ENCODE data around the gene TRDMT1.

Gene TRDMT1

GRCh38 chr10:17166699-17167098 lies 34.8 kb downstream of the TRDMT1 start:
- no peaks in the 10 kb centered on the region for H3K27me3 ChIP-seq (ENCODE audit: low read depth)
- H3K36me3 ChIP-seq (replicated peaks) = no peaks in the 10 kb centered on the region
- no peak for DNase-seq (ENCODE audit: low spot score in 2 of 2)
- no peaks in the 10 kb centered on the region for H3K9me3 ChIP-seq
- no peaks in the 10 kb centered on the region for H3K4me1 ChIP-seq
- in situ Hi-C loops (cut with MboI; ENCODE audit: low sequenced_read_pairs) = no loop called here
- H3K4me3 ChIP-seq = no peak overlapping the region

GRCh38 chr10:17162828-17163227 lies 38.6 kb downstream of the TRDMT1 start:
- no peaks in the 10 kb centered on the region for H3K4me1 ChIP-seq
- no peak for DNase-seq (ENCODE audit: low spot score in 2 of 2)
- in situ Hi-C loops (cut with MboI; ENCODE audit: low sequenced_read_pairs) = no loop called here

GRCh38 chr10:17161775-17162174 lies 39.7 kb downstream of the TRDMT1 start:
- Histone ChIP-seq H3K4me1 (no peaks in the 10 kb centered on the region; the same call in 1 of the 2 replicates), H3K36me3 (replicated peaks) (no peaks in the 10 kb centered on the region), H3K4me3 (no peak overlapping the region), H3K9me3 (no peaks in the 10 kb centered on the region), H3K27me3 (ENCODE audit: low read depth) (no peaks in the 10 kb centered on the region)
- in situ Hi-C loops (cut with MboI; ENCODE audit: low sequenced_read_pairs) = no loop called here
- DNase-seq (ENCODE audit: low spot score in 2 of 2) = no peak

More at GRCh38 chr10:17162828-17163227, 38.6 kb downstream of the TRDMT1 start:
- H3K36me3 ChIP-seq (replicated peaks) = no peaks in the 10 kb centered on the region
- H3K9me3 ChIP-seq = no peaks in the 10 kb centered on the region
- H3K4me3 ChIP-seq = no peak overlapping the region
- no peaks in the 10 kb centered on the region for H3K27me3 ChIP-seq (ENCODE audit: low read depth)

GRCh38 chr10:17157024-17157423 lies 44.4 kb downstream of the TRDMT1 start:
- peaks cover 10% of the 10 kb centered on the region; the same call in 1 of the 2 replicates for H3K4me1 ChIP-seq
- H3K9me3 ChIP-seq = no peaks in the 10 kb centered on the region
- in situ Hi-C loops (cut with MboI; ENCODE audit: low sequenced_read_pairs) = no loop called here
- no peaks in the 10 kb centered on the region for H3K27me3 ChIP-seq (ENCODE audit: low read depth)
- H3K4me3 ChIP-seq = no peak overlapping the region
- DNase-seq (ENCODE audit: low spot score in 2 of 2) = no peak
- H3K36me3 ChIP-seq (replicated peaks) = no peaks in the 10 kb centered on the region

GRCh38 chr10:17155826-17156225 lies 45.6 kb downstream of the TRDMT1 start:
- H3K4me1 ChIP-seq = peaks cover 10% of the 10 kb centered on the region; the same call in 1 of the 2 replicates
- H3K36me3 ChIP-seq (replicated peaks) = no peaks in the 10 kb centered on the region
- no peaks in the 10 kb centered on the region for H3K9me3 ChIP-seq
- H3K27me3 ChIP-seq (ENCODE audit: low read depth) = no peaks in the 10 kb centered on the region
- DNase-seq (ENCODE audit: low spot score in 2 of 2) = peak in 1 of 2 experiments; percentile 56
- H3K4me3 ChIP-seq = no peak overlapping the region
- in situ Hi-C loops (cut with MboI; ENCODE audit: low sequenced_read_pairs) = no loop called here

- no peaks in the 10 kb centered on the region for H3K27me3 ChIP-seq (ENCODE audit: low read depth)
- H3K4me1 ChIP-seq = peaks cover 10% of the 10 kb centered on the region; the same call in 1 of the 2 replicates
- H3K4me3 ChIP-seq = no peak overlapping the region
- no peak for DNase-seq (ENCODE audit: low spot score in 2 of 2)
- no peaks in the 10 kb centered on the region for H3K36me3 ChIP-seq (replicated peaks)
- no peaks in the 10 kb centered on the region for H3K9me3 ChIP-seq
- in situ Hi-C loops (cut with MboI; ENCODE audit: low sequenced_read_pairs) = no loop called here
These were observed 47.4 kb downstream of the TRDMT1 start for GRCh38 chr10:17154116-17154515.

GRCh38 chr10:17153321-17153720 lies 48.2 kb downstream of the TRDMT1 start:
- no peak overlapping the region for H3K4me3 ChIP-seq
- no peaks in the 10 kb centered on the region for H3K27me3 ChIP-seq (ENCODE audit: low read depth)
- H3K9me3 ChIP-seq = no peaks in the 10 kb centered on the region
- H3K36me3 ChIP-seq (replicated peaks) = no peaks in the 10 kb centered on the region
- in situ Hi-C loops (cut with MboI; ENCODE audit: low sequenced_read_pairs) = no loop called here
- peaks cover 10% of the 10 kb centered on the region; the same call in 1 of the 2 replicates for H3K4me1 ChIP-seq
- DNase-seq (ENCODE audit: low spot score in 2 of 2) = no peak

- in situ Hi-C loops (cut with MboI; ENCODE audit: low sequenced_read_pairs) = no loop called here
- Histone ChIP-seq H3K4me1 (peaks cover 10% of the 10 kb centered on the region; the same call in 1 of the 2 replicates), H3K4me3 (no peak overlapping the region), H3K9me3 (no peaks in the 10 kb centered on the region), H3K27me3 (ENCODE audit: low read depth) (no peaks in the 10 kb centered on the region), H3K36me3 (replicated peaks) (no peaks in the 10 kb centered on the region)
- DNase-seq (ENCODE audit: low spot score in 2 of 2) = no peak
These were observed 49.8 kb downstream of the TRDMT1 start for GRCh38 chr10:17151716-17152115.

- Histone ChIP-seq H3K9me3 (no peaks in the 10 kb centered on the region), H3K4me3 (no peak overlapping the region), H3K27me3 (ENCODE audit: low read depth) (no peaks in the 10 kb centered on the region), H3K4me1 (no peaks in the 10 kb centered on the region), H3K36me3 (replicated peaks) (no peaks in the 10 kb centered on the region)
- no peak for DNase-seq (ENCODE audit: low spot score in 2 of 2)
- in situ Hi-C loops (cut with MboI; ENCODE audit: low sequenced_read_pairs) = no loop called here
These were observed 53.5 kb downstream of the TRDMT1 start for GRCh38 chr10:17147884-17148489.

- in situ Hi-C loops (cut with MboI; ENCODE audit: low sequenced_read_pairs) = no loop called here
- no peak for DNase-seq (ENCODE audit: low spot score in 2 of 2)
- H3K36me3 ChIP-seq (replicated peaks) = no peaks in the 10 kb centered on the region
- no peaks in the 10 kb centered on the region for H3K4me1 ChIP-seq
- H3K4me3 ChIP-seq = no peak overlapping the region
- no peaks in the 10 kb centered on the region for H3K9me3 ChIP-seq
- H3K27me3 ChIP-seq (ENCODE audit: low read depth) = no peaks in the 10 kb centered on the region
These were observed 54.6 kb downstream of the TRDMT1 start for GRCh38 chr10:17146892-17147291.

- in situ Hi-C loops (cut with MboI; ENCODE audit: low sequenced_read_pairs) = no loop called here
These were observed 56.2 kb downstream of the TRDMT1 start for GRCh38 chr10:17145239-17145638.

GRCh38 chr10:17144757-17145156 lies 56.7 kb downstream of the TRDMT1 start:
- no peak overlapping the region for H3K4me3 ChIP-seq
- H3K36me3 ChIP-seq (replicated peaks) = no peaks in the 10 kb centered on the region
- H3K9me3 ChIP-seq = no peaks in the 10 kb centered on the region
- DNase-seq (ENCODE audit: low spot score in 2 of 2) = no peak
- in situ Hi-C loops (cut with MboI; ENCODE audit: low sequenced_read_pairs) = no loop called here
- no peaks in the 10 kb centered on the region for H3K27me3 ChIP-seq (ENCODE audit: low read depth)
- H3K4me1 ChIP-seq = peaks cover under 1% of the 10 kb centered on the region

More at GRCh38 chr10:17145239-17145638, 56.2 kb downstream of the TRDMT1 start:
- Histone ChIP-seq H3K4me1 (no peaks in the 10 kb centered on the region), H3K9me3 (no peaks in the 10 kb centered on the region), H3K4me3 (no peak overlapping the region), H3K36me3 (replicated peaks) (no peaks in the 10 kb centered on the region), H3K27me3 (ENCODE audit: low read depth) (no peaks in the 10 kb centered on the region)
- no peak for DNase-seq (ENCODE audit: low spot score in 2 of 2)

GRCh38 chr10:17144032-17144431 lies 57.4 kb downstream of the TRDMT1 start:
- in situ Hi-C loops (cut with MboI; ENCODE audit: low sequenced_read_pairs) = no loop called here
- H3K9me3 ChIP-seq = no peaks in the 10 kb centered on the region
- no peaks in the 10 kb centered on the region for H3K27me3 ChIP-seq (ENCODE audit: low read depth)
- H3K36me3 ChIP-seq (replicated peaks) = no peaks in the 10 kb centered on the region
- no peak for DNase-seq (ENCODE audit: low spot score in 2 of 2)
- H3K4me3 ChIP-seq = no peak overlapping the region
- peaks cover 8% of the 10 kb centered on the region for H3K4me1 ChIP-seq

GRCh38 chr10:17143055-17143690 lies 58.3 kb downstream of the TRDMT1 start:
- Histone ChIP-seq H3K27me3 (ENCODE audit: low read depth) (no peaks in the 10 kb centered on the region), H3K4me3 (no peak overlapping the region), H3K36me3 (replicated peaks) (no peaks in the 10 kb centered on the region), H3K4me1 (peaks cover 16% of the 10 kb centered on the region), H3K9me3 (no peaks in the 10 kb centered on the region)
- no peak for DNase-seq (ENCODE audit: low spot score in 2 of 2)
- in situ Hi-C loops (cut with MboI; ENCODE audit: low sequenced_read_pairs) = no loop called here

Measured in HAP-1 (cell line).